MM.1S (cell line): ENCODE data around the gene GRPEL2.

Source experiments
- DNase-seq: peaks from one replicate; pipeline ENCODE4 v3.0.0-alpha.2; 2015
- H2AFZ ChIP-seq: fragments of 300-600 bp; sonication (generic); 2 replicates; pipeline ENCODE4 v1.6.0; 2016; ENCODE audit warnings: antibody characterized with exemption, low read length
- H3F3A ChIP-seq: fragments of 300-600 bp; sonication (generic); 2 replicates; pipeline ENCODE4 v1.6.1; 2016; ENCODE audit warnings: mild to moderate bottlenecking, antibody characterized with exemption, low read length, moderate library complexity, mixed read lengths; ENCODE audit not compliant: insufficient read depth
- H3K27ac ChIP-seq: fragments of 300-600 bp; sonication (generic); 2 replicates; pipeline ENCODE4 v1.5.1; 2016; ENCODE audit warnings: mild to moderate bottlenecking, low read length
- H3K27me3 ChIP-seq: fragments of 300-600 bp; sonication (generic); replicated peaks from 2 replicates; pipeline ENCODE4 v1.6.0; 2016; ENCODE audit warnings: low read length; ENCODE audit not compliant: insufficient read depth
- H3K36me3 ChIP-seq: fragments of 300-600 bp; sonication (generic); replicated peaks from 2 replicates; pipeline ENCODE4 v1.6.1; 2016; ENCODE audit warnings: mild to moderate bottlenecking, low read length, mixed read lengths; ENCODE audit not compliant: insufficient read depth
- H3K4me1 ChIP-seq: fragments of 300-600 bp; sonication (generic); 2 replicates; pipeline ENCODE4 v1.6.1; 2016; ENCODE audit warnings: low read length, mixed read lengths
- H3K4me2 ChIP-seq: fragments of 300-600 bp; sonication (generic); 2 replicates; pipeline ENCODE4 v1.6.0; 2016; ENCODE audit warnings: low read depth, low read length
- H3K4me3 ChIP-seq: fragments of 300-600 bp; sonication (generic); 2 replicates; pipeline ENCODE4 v1.5.1; 2016; ENCODE audit warnings: low read length, mixed read lengths
- H3K79me2 ChIP-seq: fragments of 300-600 bp; sonication (generic); 2 replicates; pipeline ENCODE4 v1.6.1; 2016; ENCODE audit warnings: mixed run types, low read length, mixed read lengths
- H3K9ac ChIP-seq: fragments of 300-600 bp; sonication (generic); 2 replicates; pipeline ENCODE4 v1.6.1; 2016; ENCODE audit warnings: low read length, mixed read lengths
- H3K9me2 ChIP-seq: fragments of 300-600 bp; sonication (generic); replicated peaks from 2 replicates; pipeline ENCODE4 v1.6.1; 2016; ENCODE audit warnings: mild to moderate bottlenecking, low read length, mixed read lengths; ENCODE audit not compliant: insufficient read depth
- H3K9me3 ChIP-seq: fragments of 300-600 bp; sonication (generic); replicated peaks from 2 replicates; pipeline ENCODE4 v1.6.1; 2016; ENCODE audit warnings: mild to moderate bottlenecking, low read length, mixed read lengths; ENCODE audit not compliant: insufficient read depth
- H4K20me1 ChIP-seq: fragments of 300-600 bp; sonication (generic); 2 replicates; pipeline ENCODE4 v1.6.1; 2016; ENCODE audit warnings: mild to moderate bottlenecking, low read length, moderate library complexity, mixed read lengths; ENCODE audit not compliant: insufficient read depth
- CTCF ChIP-seq: fragments of 300-600 bp; sonication (generic); IDR thresholded peaks from 2 replicates; pipeline ENCODE4 v1.5.1; 2016; ENCODE audit warnings: antibody characterized with exemption, low read length, mixed read lengths
- EZH2 ChIP-seq: fragments of 300-600 bp; sonication (generic); optimal IDR thresholded peaks from 2 replicates; pipeline ENCODE3; 2017; ENCODE audit warnings: low read depth, mild to moderate bottlenecking, antibody characterized with exemption, low read length, mixed read lengths
- EZH2phosphoT487 ChIP-seq: fragments of 300-600 bp; sonication (generic); IDR thresholded peaks from 2 replicates; pipeline ENCODE4 v1.6.1; 2018; ENCODE audit warnings: antibody characterized with exemption, low read length

GRPEL2 gene

GRCh38 chr5:149310488-149310887 lies 34.8 kb upstream of the GRPEL2 start:
- no peak overlapping the region for H3K27ac ChIP-seq
- TF ChIP-seq EZH2 = no peak
- no peak for TF ChIP-seq EZH2phosphoT487
- TF ChIP-seq CTCF = no peak
- no peak overlapping the region for H3K4me3 ChIP-seq
- no peak overlapping the region for H3K9ac ChIP-seq
- H3K4me2 ChIP-seq = no peak overlapping the region
- H3K4me1 ChIP-seq = 0 out of 2 replicates have a peak, but pooled peaks cover 4% of the 10 kb centered on the region
- no peaks in the 10 kb centered on the region for H3K27me3 ChIP-seq
- H2AFZ ChIP-seq = no peak overlapping the region
- H3F3A ChIP-seq = no peaks in the 10 kb centered on the region
- no peaks in the 10 kb centered on the region for H4K20me1 ChIP-seq
- no peaks in the 10 kb centered on the region for H3K9me2 ChIP-seq
- no peaks in the 10 kb centered on the region for H3K79me2 ChIP-seq
- DNase-seq = no peak
- no peaks in the 10 kb centered on the region for H3K9me3 ChIP-seq
- no peaks in the 10 kb centered on the region for H3K36me3 ChIP-seq

GRCh38 chr5:149310947-149311658 lies 34.2 kb upstream of the GRPEL2 start:
- Histone ChIP-seq H3K9ac (no peak overlapping the region), H3K9me3 (no peaks in the 10 kb centered on the region), H3K36me3 (no peaks in the 10 kb centered on the region), H4K20me1 (no peaks in the 10 kb centered on the region), H3K4me2 (no peak overlapping the region), H2AFZ (no peak overlapping the region), H3K79me2 (no peaks in the 10 kb centered on the region), H3F3A (no peaks in the 10 kb centered on the region), H3K9me2 (no peaks in the 10 kb centered on the region), H3K27me3 (no peaks in the 10 kb centered on the region), H3K4me1 (0 out of 2 replicates have a peak, but pooled peaks cover 4% of the 10 kb centered on the region), H3K27ac (no peak overlapping the region), H3K4me3 (no peak overlapping the region)
- DNase-seq = no peak
- TF ChIP-seq EZH2 (no peak), CTCF (no peak), EZH2phosphoT487 (no peak)

GRCh38 chr5:149313151-149313841 lies 32.0 kb upstream of the GRPEL2 start:
- H3K36me3 ChIP-seq = no peaks in the 10 kb centered on the region
- H3K27me3 ChIP-seq = no peaks in the 10 kb centered on the region
- H3K4me2 ChIP-seq = no peak overlapping the region
- no peaks in the 10 kb centered on the region for H4K20me1 ChIP-seq
- TF ChIP-seq EZH2 (no peak), CTCF (no peak), EZH2phosphoT487 (no peak)
- H3K9me2 ChIP-seq = no peaks in the 10 kb centered on the region
- H3K79me2 ChIP-seq = no peaks in the 10 kb centered on the region
- no peak overlapping the region for H3K4me3 ChIP-seq
- DNase-seq = peak; percentile 16
- H3K4me1 ChIP-seq = peaks cover 10% of the 10 kb centered on the region; the same call in 1 of the 2 replicates
- H3K9ac ChIP-seq = no peak overlapping the region
- peak overlapping the region; percentile 37 for H2AFZ ChIP-seq
- no peaks in the 10 kb centered on the region for H3K9me3 ChIP-seq
- H3K27ac ChIP-seq = no peak overlapping the region
- H3F3A ChIP-seq = no peaks in the 10 kb centered on the region
